ENCODE results near the gene ODC1.

DNA sequence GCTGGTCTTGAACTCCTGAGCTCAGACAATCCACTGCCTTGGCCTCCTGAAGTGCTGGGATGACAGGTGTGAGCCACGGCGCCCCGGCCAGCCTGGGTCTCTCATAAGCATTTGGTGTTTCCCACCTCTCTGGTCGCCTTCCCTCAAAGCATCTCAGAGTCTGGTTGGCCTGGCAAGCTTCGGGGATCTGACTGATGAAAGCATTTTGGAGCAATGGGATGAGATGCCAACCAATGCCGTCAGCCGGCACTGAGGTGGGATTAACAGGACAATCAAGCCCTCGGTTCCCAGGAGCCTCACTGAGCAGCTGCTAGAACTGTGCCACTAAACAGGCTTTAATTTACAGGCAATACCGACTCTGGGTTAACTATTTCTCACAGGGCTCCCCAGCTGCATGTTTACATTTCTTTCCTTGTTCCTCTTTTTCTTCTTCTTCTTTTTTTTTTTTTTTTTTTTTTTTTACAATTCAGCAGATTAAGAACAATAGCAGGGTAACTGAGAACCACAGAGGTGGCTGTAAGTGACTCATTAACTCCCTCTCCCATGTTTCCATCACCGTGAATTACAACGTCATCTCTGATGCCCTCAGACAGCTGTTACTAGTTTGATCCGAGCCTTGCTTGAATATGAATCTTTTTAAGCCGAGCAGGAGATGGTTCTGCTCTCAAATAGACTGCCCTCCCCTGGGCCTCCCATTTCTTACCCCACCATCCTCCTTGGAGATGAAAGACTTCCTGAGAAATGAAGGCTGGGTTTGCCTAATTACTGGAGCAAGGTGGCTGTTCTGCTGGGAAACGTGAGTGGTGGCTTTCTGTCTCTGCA, 37.9 kb downstream of the ODC1 start:
- TF ChIP-seq, protein P1, sequence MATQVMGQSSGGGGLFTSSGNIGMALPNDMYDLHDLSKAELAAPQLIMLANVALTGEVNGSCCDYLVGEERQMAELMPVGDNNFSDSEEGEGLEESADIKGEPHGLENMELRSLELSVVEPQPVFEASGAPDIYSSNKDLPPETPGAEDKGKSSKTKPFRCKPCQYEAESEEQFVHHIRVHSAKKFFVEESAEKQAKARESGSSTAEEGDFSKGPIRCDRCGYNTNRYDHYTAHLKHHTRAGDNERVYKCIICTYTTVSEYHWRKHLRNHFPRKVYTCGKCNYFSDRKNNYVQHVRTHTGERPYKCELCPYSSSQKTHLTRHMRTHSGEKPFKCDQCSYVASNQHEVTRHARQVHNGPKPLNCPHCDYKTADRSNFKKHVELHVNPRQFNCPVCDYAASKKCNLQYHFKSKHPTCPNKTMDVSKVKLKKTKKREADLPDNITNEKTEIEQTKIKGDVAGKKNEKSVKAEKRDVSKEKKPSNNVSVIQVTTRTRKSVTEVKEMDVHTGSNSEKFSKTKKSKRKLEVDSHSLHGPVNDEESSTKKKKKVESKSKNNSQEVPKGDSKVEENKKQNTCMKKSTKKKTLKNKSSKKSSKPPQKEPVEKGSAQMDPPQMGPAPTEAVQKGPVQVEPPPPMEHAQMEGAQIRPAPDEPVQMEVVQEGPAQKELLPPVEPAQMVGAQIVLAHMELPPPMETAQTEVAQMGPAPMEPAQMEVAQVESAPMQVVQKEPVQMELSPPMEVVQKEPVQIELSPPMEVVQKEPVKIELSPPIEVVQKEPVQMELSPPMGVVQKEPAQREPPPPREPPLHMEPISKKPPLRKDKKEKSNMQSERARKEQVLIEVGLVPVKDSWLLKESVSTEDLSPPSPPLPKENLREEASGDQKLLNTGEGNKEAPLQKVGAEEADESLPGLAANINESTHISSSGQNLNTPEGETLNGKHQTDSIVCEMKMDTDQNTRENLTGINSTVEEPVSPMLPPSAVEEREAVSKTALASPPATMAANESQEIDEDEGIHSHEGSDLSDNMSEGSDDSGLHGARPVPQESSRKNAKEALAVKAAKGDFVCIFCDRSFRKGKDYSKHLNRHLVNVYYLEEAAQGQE (tag by site-specific recombination; IDR thresholded peaks at IDR 0.05) = no peak
- TF ChIP-seq ZNF501 (tag by site-specific recombination; IDR thresholded peaks at IDR 0.05) (no peak), GFI1B (tag by site-specific recombination; IDR thresholded peaks at IDR 0.05) (no peak)
- TF ChIP-seq, protein P2, sequence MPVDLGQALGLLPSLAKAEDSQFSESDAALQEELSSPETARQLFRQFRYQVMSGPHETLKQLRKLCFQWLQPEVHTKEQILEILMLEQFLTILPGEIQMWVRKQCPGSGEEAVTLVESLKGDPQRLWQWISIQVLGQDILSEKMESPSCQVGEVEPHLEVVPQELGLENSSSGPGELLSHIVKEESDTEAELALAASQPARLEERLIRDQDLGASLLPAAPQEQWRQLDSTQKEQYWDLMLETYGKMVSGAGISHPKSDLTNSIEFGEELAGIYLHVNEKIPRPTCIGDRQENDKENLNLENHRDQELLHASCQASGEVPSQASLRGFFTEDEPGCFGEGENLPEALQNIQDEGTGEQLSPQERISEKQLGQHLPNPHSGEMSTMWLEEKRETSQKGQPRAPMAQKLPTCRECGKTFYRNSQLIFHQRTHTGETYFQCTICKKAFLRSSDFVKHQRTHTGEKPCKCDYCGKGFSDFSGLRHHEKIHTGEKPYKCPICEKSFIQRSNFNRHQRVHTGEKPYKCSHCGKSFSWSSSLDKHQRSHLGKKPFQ (tag by site-specific recombination; IDR thresholded peaks at IDR 0.05) = no peak
- TF ChIP-seq, protein P3, sequence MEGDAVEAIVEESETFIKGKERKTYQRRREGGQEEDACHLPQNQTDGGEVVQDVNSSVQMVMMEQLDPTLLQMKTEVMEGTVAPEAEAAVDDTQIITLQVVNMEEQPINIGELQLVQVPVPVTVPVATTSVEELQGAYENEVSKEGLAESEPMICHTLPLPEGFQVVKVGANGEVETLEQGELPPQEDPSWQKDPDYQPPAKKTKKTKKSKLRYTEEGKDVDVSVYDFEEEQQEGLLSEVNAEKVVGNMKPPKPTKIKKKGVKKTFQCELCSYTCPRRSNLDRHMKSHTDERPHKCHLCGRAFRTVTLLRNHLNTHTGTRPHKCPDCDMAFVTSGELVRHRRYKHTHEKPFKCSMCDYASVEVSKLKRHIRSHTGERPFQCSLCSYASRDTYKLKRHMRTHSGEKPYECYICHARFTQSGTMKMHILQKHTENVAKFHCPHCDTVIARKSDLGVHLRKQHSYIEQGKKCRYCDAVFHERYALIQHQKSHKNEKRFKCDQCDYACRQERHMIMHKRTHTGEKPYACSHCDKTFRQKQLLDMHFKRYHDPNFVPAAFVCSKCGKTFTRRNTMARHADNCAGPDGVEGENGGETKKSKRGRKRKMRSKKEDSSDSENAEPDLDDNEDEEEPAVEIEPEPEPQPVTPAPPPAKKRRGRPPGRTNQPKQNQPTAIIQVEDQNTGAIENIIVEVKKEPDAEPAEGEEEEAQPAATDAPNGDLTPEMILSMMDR (tag by site-specific recombination; IDR thresholded peaks at IDR 0.05) = no peak
